Renal cortex interstitium (tissue), 15 donors: ENCODE data around the gene SGSM1. TPM values are rescaled to one million over a fixed set of nuclear protein-coding genes. Genes with fewer than 3 reads are reported as not detected.

ENCODE experiments used
- DNase-seq, 11 donors: peaks; one replicate each; pipeline ENCODE4 v3.0.0-alpha.2; 2013; ENCODE audit warnings: low read depth in 9 of 11, low spot score in 4 of 11; ENCODE audit errors: extremely low read depth in 1 of 11
- long read RNA-seq, 16 experiments: transcript quantifications; one replicate each; lab custom pipeline, GENCODE V29; 2026
- polyA plus RNA-seq, 3 donors: library from polyadenylated mRNA; unstranded; fragments of 120-200 nt; gene quantifications; one replicate each; pipeline ENCODE4 v1.2.1, GENCODE V29; 2013; ENCODE audit not compliant: insufficient read length in 3 of 3

Gene SGSM1, protein sequence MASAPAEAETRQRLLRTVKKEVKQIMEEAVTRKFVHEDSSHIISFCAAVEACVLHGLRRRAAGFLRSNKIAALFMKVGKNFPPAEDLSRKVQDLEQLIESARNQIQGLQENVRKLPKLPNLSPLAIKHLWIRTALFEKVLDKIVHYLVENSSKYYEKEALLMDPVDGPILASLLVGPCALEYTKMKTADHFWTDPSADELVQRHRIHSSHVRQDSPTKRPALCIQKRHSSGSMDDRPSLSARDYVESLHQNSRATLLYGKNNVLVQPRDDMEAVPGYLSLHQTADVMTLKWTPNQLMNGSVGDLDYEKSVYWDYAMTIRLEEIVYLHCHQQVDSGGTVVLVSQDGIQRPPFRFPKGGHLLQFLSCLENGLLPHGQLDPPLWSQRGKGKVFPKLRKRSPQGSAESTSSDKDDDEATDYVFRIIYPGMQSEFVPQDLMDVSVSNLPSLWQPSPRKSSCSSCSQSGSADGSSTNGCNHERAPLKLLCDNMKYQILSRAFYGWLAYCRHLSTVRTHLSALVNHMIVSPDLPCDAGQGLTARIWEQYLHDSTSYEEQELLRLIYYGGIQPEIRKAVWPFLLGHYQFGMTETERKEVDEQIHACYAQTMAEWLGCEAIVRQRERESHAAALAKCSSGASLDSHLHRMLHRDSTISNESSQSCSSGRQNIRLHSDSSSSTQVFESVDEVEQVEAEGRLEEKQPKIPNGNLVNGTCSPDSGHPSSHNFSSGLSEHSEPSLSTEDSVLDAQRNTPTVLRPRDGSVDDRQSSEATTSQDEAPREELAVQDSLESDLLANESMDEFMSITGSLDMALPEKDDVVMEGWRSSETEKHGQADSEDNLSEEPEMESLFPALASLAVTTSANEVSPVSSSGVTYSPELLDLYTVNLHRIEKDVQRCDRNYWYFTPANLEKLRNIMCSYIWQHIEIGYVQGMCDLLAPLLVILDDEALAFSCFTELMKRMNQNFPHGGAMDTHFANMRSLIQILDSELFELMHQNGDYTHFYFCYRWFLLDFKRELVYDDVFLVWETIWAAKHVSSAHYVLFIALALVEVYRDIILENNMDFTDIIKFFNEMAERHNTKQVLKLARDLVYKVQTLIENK
- 1 to 10 TPM; 1.9 to 2.7 (median 2.2) TPM for polyA plus RNA-seq
- long read RNA-seq, donor 1 = 0 reads
- long read RNA-seq, donor 2 = 0 reads
- long read RNA-seq, donor 3 = 0 reads
- long read RNA-seq, donor 4 = 0 reads
- long read RNA-seq, donor 5 = 0 reads
- long read RNA-seq, donor 6 = 0 reads
- long read RNA-seq, donor 7 = 0 reads
- long read RNA-seq, donor 8 = 0 reads
- long read RNA-seq, donor 9 = 0 reads
- long read RNA-seq, donor 10 = 0 reads
- long read RNA-seq, donor 11 = 0 reads
- long read RNA-seq, donor 12 = 0 reads
- long read RNA-seq, donor 13 = 0 reads
- long read RNA-seq, donor 14 = 0 reads
- long read RNA-seq, donor 15 = 0 reads
- long read RNA-seq, donor 16 = 0 reads

DNA sequence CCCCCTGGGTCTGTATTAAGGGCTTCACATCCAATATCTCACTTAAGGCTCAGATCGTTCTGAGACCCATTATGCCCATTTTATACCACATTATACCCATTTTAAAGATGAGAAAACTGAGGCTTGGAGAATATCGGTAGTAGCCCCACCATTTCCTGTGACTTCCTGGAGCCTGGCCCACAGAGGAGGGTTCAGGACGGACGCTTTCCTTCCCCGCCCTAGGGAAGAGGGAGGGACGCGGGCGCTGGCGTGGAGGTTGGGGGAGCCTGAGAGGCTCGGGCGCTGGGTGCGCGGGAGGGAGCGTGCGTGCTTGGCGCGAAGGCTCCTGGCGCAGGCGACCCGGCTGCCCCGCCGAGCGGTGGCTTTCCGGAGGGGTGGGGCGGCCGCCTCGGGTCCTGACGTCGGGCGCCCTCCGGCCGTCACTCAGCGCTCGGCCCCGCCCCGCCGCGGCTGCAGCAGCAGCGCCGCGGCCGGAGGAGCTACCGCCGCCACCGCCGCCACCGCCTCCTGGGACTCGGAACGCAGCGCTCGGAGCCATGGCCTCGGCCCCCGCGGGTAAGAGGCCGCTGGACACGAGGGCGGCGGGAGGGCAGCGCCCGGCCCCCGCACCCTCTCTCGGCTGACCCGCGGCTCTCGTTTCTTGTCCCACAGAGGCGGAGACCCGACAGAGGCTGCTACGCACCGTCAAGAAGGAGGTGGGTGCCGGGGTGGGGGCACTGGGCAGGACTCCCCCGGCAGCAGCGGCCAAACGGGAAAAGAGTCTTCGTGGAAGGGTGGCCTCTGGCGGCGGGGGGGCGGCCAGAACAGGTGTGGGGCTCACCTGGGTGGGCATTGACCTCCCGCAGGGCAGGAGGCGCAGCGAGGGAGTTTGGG is at the start of gene SGSM1:
SGSM1 (plus strand) TSS at position 422 of the 873 bp plus-strand sequence; CDS start at position 537, 115 bp downstream.
- peak in 9 of 11 donors; percentile 51 to 77 (median 66) for DNase-seq

DNA sequence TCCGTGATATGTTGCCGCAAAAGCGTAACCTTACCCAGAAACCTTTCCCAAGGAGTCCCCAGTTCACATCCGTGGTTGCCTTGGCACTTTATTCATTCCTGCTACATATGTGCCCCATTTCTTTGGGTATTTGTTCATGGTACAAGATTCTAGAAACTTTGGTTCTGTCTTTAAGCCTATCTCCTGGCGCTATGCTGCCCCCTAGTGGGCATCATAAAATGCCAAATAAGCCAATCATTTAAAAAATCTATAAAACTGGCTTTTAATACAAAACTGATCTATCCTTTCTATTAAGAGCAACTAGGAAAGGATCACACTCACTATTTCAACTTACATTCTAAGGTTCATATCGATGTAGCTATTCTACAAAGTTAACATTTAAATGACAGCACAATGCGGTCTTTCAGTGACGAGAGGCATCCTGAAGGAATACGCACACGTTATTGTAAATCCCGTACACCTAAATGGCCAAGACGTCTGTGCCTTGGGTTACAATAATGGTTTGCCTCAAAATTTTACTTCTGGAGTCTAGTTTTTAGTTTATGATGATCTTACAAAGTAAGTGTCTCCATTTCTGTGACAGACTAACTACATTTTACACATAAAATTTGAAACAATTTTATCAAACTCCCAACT is 47.7 kb upstream of the SGSM1 start:
- peak in 9 of 11 donors; percentile 28 to 65 (median 44) for DNase-seq

DNA sequence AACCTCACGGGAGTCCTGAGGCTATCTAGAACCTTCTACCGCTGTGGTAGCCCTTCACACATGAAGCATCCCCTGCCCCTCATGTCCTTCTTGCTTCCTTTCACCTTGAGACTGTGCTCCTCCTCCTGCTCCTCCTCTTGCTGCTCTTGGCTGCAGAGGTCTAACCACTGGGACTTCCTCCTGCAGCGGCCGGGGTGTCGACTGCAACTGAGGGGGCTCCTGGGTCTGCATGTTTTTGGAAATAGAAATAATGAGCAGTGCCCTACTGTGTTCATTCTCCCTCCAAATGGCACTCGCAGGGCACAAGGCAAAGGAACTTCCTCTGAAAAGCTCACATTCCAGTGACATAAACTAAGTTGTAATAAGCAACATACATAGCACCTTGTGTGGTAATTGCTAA is 46.2 kb upstream of the SGSM1 start:
- DNase-seq = no peak

DNA sequence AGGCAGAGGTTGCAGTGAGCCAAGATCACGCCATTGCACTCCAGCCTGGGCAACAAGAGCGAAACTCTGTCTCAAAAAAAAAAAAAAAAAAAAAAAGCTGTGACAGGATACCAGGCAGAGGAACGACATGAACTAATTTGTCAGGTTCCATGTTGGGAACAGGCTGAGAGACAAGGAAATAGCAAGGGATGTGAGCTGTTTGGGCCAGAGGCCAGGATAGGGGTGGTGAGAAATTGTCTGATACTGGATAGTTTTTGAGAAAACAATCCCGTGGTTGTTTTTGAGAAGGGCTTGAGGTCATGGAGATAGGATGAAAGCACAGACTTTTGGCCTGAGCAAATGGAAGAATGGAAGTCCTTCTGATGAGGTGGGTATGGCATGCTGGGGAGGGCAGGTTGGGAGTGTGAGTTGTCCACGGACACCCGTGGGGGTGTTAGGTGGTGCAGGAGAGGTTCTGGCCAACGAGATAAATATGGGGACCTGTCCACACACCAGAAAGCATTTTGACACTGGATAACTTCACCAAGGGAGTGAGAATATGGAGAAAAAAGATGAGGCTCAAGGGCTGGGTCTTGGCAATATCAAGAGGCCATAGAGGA is 45.2 kb upstream of the SGSM1 start:
- DNase-seq = no peak

DNA sequence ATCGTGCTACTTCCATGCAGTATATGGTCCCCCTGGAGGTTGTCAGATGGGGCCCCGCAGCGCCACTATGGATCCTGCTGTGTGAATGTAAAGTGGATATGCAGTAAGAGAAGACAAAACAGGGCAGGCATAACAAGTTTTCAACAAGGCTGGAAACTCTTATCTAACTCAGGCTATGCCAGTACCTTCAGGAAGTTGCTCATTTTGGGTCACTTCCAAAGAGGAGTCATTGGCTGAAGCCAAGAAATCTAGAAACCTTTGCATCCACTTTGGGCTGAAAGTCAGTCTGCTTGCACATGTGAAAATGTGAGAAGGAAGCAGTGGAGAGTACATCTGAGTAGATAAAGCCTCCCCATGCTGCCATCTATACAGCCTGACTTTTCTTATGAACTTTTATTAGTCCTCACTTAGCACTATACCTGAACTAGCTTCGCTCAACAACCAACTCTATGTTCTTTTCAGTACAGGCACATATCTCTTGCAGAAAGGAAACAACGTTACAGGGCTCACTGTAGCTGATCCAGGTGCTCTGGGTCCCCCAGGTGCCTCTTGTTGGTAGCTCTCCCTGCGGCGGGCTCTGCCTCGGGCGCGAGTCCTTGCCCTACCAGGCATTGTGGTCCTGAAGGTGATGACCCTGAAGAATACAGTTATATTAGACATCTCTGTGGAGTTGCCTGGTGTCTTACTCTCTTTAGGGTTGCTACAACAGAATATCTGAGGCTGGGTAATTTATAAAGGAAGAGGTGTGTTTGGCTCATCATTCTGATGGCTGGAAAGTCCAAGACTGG is 43.9 kb upstream of the SGSM1 start:
- DNase-seq = no peak

DNA sequence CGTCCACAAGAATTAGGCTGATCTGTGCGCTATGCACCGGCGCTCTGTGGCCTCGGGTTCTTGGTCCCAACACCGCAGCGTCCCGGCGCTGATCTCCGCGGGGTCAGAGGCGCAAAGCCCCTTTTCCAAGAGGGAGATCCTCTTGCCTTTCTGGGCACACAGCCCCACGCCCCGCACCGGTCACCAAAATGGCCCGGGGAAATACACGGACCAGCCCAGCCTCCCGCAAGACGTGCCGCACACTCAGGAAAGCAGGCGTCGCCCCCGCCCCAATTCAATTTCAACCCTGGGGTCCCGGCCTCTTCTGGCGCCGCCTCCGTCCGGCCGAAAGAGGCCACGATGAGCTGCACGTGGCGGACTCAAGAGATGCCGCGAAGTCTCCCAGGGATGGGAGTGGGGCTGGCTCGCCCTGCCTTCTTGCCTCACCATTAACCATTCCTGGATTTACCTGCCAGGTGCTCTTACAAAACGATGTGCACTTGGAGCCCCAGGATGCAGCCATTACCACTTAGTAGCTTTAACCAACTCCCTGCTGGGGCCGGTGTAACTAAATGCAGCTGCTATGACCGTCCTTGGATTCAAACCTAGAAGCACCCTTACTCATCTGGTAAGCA is 42.0 kb upstream of the SGSM1 start:
- DNase-seq = no peak

DNA sequence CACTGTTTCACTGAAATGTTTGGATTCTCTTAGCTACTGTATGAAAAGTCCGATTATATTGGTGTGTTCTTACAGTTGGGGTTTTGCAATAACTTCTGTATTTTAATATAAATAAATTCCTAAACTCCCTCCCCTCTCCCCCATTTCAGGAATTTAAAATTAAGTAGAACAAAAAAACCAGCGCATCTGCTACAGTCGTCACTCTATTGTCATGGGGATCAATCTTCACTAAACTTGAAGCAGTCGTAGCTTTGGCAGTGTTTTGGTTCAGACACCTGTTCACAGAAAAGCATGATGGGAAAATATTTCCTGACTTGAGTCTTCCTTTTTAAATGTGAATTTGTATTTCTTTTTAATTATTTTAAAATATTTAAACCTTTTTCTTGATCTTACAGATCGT is 40.8 kb upstream of the SGSM1 start:
- DNase-seq = no peak

DNA sequence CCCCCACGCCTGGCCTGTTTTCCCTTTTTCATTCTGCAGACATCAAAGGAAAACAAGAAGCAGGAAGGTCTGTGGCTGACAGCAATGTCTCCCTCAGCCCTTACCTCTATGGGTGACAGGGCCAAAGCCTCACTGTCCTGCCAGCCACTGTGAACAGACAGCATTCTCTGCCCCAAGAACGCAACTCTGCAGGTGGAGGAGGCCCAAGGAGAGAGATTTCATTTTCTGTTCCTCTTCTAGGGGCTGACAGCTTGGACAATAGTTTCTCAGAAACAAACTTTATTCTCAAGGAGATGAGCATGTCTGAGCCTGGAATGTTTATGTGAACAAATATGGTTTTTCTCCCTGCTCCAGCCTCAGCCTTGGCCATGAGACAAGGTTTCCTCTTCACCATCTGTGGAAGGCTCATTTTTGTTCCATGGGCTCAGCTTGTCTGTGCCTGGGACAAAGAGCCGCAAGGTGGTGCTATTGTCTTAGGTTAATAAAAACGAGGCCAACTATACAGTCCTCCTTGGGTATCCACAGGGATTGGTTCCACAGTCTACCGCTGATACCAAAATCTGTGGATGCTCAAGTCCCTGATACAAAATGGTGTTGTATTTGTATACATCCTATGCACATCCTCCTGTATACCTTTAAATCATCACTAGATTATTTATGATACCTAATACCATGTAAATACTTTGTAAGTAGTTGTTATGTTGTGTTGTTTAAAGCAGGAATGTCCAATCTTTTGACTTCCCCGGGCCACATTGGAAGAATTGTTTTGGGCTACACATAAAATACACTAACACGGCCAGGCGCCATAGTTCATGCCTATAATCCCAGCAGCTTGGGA is 37.3 kb upstream of the SGSM1 start:
- peak in 8 of 11 donors; percentile 12 to 46 (median 30) for DNase-seq

DNA sequence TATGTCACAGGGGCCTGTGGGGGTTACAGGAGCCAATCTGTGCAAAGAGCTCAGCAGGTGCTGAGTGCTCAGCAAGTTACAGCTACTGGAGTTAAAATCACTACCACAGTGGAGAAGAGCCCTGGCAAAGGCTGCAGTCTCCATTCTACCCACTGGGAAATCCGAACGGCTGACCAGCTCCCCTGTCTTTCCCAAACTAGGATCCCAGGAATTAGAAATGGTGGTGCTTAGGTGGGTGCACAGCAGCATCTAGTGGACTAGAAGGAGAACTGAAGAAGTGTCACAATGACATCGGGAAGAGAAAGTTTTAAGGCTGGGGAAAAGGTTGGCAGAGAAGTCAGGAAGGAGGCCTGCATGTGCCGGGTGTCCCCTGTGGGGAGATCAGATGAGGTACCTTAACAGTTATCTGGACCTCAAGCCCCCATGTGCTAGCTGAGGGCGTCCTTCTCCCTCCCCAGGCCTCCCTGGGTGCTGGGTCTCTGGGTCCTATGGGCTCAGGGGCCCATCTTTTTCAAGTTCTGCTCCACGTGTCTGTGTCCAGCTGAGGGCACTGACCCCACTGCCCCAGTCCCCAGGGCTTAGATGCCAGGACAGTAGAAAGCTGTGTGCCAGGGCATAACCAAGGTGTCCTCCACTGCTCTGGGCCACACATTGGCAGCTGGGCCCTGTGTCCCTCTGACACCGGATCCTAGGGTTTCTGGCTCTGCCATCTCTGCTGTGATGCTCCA is 33.4 kb upstream of the SGSM1 start:
- DNase-seq = peak in 8 of 11 donors; percentile 15 to 44 (median 32)

DNA sequence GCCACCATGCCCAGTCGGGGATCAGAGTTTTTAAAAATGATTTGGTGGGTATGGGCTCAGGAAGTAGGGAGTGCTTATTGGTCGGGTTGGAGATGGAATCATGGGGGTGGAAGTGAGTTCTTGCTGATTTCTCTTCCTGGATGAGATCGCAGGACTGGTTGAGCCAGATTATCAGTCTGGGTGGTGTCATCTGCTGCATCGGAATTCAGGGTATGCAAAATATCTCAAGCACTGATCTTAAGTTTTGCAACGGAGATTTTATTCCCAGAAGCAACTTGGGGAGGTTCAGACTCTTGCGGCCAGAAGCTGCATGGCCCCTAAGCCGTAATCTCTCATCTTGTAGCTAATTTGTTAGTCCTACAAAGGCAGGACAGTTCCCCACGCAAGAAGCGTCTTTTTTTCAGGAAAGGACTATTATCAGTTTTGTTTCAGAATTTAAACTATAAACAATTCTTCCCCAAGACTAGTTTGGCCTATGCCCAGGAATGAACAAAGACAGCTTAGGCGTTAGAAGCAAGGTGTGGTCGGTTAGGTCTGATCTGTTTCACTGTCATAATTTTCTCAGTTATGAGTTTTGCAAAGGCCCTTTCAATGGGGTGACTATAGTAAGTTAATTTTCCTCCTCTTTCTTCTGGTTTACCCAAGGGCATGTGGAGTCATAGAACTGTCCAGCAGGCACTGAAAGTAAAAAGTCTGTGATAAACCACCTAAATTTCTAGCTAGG is 30.1 kb upstream of the SGSM1 start:
- no peak for DNase-seq

DNA sequence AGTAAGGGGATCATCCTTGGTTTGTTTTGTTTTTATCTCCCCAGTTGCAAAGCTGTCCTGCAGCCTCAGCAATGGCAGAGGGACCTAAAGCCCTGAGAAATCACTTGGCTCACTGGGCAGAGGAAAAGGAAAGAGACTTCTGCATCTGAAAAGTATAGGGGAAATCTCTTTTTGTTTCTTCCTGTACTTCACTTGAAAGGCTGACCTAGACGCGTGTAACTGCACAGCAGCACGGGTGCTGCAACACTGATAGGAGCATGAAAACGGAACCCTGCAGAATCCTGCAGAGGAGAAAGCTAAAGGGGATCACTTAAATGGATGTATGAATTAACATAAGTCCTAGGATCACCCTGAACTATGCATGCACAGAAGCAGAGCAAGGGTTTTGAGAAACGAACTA is 29.5 kb upstream of the SGSM1 start:
- no peak for DNase-seq

DNA sequence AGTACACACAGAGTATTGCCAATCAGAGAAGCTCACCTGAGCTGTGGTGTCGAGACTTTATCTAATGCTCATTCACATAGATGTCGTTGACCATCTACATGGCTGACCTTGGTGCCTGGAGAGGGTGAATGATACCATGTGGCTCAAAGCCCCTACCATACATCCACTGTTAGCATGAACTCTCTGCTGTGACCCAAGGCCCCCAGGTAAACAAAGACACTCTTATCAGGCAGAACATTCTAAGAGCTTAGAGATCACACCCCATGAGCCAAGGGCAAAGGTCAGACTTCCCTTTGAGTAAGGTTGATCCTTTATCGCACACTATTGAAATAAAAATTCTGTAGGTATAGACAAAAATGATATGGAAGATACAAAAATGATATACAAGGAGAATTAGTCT is 16.5 kb upstream of the SGSM1 start:
- DNase-seq = no peak

DNA sequence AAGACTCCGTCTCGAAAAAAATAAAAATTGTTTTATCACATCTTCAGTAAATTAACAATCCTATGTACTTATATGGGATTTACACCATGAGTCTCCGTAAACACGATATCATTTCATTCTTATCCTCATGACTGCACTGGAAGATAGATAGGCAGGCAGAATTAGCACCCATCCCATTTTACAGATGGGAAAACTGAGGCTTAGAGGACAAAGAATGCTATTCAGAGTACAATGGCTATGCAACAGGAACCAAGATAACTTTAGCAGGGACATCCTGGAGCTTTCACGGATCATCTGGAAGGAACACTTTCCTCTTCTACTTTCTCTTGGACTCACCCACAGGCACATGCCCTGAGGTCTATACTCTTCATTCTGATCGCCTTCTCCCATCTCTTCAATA is 14.6 kb upstream of the SGSM1 start:
- DNase-seq = no peak

DNA sequence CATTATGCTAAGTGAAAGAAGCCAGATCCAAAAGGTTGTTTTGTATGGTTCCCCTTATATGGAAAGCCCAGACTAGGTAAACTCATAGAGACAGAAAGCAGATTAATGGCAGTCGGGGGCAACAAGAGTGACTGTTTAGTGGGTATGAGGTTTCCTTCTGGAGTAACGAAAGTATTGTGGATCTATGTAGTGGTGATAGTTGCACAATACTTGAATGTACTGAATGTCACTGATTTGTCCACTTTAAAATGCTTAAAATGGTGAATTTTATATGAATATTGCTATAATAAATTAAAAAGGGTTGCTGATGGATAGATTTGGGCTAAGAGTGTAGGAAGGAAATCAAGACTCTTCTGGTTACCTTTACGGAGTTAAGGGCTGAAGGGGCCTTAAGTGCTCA is 10.0 kb upstream of the SGSM1 start:
- DNase-seq = no peak
